GM12873 (cell line): ENCODE measurements around the gene WNT3A.

Experiments
- TF ChIP-seq, protein P1 (sequence below): IDR thresholded peaks from 2 replicates; pipeline ENCODE4 v1.5.1; 2012; ENCODE audit warnings: low read depth, mild to moderate bottlenecking, moderate library complexity, low read length, control low read depth; ENCODE audit not compliant: insufficient read depth; ENCODE audit errors: missing control alignments

WNT3A gene

DNA sequence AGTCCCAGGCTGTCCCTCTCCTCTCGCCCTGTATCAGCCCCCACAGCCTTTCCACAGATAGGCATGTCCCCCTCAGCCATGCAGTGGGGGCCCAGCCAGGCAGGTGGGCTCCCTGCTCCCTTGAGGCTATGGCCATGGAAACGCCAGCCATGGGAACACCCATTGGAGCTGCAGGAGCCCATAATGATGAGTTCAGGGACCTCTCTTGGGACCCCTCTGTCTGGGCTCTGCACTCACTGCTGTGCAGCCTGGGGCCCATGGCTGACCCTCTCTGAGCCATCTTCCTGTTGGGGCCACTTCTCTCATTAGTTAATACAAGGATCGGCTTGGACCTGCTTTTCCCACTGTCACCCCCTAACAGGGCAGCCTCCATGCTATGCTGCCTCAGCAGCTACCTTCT, 33.2 kb downstream of the WNT3A start:
- TF ChIP-seq, protein P1, sequence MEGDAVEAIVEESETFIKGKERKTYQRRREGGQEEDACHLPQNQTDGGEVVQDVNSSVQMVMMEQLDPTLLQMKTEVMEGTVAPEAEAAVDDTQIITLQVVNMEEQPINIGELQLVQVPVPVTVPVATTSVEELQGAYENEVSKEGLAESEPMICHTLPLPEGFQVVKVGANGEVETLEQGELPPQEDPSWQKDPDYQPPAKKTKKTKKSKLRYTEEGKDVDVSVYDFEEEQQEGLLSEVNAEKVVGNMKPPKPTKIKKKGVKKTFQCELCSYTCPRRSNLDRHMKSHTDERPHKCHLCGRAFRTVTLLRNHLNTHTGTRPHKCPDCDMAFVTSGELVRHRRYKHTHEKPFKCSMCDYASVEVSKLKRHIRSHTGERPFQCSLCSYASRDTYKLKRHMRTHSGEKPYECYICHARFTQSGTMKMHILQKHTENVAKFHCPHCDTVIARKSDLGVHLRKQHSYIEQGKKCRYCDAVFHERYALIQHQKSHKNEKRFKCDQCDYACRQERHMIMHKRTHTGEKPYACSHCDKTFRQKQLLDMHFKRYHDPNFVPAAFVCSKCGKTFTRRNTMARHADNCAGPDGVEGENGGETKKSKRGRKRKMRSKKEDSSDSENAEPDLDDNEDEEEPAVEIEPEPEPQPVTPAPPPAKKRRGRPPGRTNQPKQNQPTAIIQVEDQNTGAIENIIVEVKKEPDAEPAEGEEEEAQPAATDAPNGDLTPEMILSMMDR = no peak

DNA sequence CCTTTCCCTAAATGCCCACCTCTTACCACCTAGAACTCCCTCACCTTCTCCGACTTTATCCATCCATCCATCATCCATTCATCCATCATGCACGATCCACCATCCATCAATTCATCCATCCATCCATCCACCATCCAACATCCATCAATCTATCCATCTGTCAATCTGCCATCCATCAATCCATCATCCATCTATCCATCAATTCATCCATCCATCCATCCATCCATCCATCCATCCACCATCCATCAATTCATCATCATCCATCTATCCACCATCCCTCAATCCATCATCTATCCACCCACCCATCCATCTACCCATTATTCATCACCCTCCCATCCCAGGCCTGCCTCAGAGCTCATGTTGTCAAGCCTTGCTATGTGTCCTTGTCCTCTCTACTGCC, 34.5 kb downstream of the WNT3A start:
- TF ChIP-seq, protein P1 = no peak

DNA sequence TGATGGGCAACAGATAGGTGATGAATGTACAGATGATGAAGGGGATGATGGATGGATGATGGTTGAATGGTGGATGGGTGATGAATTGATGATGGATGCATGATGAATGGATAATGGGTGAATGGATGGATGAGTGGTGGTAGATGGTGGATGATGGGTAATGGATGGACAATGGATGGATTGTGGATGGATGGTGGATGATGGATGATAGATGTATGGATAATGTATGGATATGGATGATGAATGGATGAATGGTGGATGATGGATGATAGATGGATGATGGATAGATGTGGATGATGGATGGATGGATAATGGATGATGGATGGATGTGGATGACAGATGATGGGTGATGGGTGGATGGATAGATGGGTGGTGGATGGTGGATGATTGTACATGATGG, 35.7 kb downstream of the WNT3A start:
- TF ChIP-seq, protein P1 = no peak

DNA sequence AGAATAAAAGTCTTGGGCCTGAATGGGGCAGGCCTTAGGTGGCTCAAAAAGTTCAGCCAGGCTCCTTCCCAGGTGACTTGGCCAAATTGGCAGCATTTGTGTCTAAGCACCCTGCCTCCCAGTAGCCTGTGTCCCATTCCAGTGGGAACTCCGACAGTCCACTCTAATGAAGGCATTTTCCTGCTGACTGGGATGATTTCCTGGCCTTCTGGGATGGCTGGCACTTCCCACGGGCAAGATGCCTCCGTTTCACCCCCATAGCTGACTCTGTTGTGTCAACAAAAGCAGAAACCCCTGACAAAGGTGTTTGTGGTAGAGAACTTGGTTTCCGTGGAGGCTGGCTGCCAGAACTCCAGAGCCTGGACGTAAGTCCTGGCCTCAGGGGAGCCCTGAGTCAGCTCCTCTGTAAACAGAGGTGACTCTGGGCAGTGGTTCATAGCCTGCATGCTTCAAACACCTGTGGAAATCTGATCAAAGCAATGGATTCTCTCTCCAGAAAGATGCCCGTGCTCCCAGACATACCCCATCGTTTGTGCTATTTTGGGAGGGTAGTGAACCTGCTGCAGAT, 36.6 kb downstream of the WNT3A start:
- TF ChIP-seq, protein P1 = no peak

DNA sequence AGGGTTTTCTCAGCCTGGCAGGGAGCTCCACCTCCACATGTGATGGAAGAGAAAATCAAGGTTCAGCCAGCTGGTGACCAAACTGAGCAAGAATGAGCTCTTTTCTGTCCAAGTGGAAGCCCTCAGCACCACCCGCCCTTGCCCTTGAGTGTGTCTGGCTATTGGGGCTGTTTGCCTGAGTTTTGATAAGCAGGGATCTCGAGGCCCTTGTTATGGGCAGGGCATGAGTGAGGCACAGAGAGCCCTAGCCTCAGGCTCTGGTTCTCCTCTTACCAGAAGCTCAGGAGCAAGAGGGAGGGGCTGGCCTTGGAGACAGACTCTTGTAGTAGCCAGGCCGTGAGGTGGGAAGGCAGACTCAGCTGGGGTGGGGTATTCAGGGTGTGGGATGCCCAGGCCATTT, 38.2 kb downstream of the WNT3A start:
- TF ChIP-seq, protein P1 = no peak

DNA sequence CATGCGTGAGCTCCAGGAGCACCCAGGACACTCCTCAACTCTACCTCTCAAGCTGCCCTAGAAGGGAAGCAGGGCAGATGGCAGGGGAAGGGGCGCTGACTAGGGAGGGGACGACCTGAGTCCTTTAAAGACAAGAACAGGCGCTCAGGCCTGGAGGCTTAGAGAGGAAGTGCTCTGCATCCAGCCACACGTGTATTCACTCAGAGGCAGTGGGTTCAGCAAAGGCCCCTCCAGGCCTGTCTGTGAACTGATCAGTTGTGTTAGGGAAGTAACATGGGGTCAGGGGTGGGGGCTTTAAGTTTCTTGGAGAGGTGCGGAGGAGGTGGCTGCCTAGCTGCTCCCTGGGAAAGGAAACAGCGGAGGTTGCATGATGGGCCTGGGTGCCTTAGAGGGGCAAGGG, 38.6 kb downstream of the WNT3A start:
- TF ChIP-seq, protein P1 = no peak

DNA sequence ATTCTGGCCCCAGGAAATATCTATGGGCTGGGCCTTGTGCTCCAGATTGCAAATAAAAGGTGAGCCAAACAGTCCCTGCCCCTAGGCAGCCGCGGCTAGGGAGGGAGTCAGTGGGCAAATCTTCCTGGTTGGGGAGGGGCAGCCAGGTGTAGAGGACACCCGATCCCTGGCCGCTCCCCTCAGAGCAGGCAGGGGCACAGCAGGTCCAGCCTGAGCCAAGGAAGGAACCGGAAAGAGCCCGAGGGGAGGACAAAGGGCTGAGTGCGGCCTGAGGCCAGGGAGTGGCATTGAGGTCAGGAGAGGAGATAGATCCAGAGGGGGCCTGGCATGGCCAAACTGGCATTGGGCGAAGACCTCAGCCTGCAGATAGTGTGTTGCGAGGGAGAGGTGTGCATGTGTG, 39.1 kb downstream of the WNT3A start:
- TF ChIP-seq, protein P1 = no peak
